Peyer's patch (tissue), 4 donors: Measurements from ENCODE around the gene CDH23.

Experiments used
- CTCF ChIP-seq, 6 experiments: fragments of 450-650 bp in 4 of 6; fragments of 200-600 bp in 2 of 6; sonication (generic) in 1 of 6; IDR thresholded peaks; one replicate each; pipeline ENCODE4 v1.5.1; 2017 to 2019; ENCODE audit warnings: antibody characterized with exemption in 6 of 6, mild to moderate bottlenecking in 3 of 6, moderate library complexity in 1 of 6
- POLR2A ChIP-seq, 2 donors: fragments of 450-650 bp; IDR thresholded peaks; one replicate each; pipeline ENCODE4 v1.5.1; 2017; ENCODE audit warnings: antibody characterized with exemption in 2 of 2, mild to moderate bottlenecking in 2 of 2, moderate library complexity in 2 of 2

DNA sequence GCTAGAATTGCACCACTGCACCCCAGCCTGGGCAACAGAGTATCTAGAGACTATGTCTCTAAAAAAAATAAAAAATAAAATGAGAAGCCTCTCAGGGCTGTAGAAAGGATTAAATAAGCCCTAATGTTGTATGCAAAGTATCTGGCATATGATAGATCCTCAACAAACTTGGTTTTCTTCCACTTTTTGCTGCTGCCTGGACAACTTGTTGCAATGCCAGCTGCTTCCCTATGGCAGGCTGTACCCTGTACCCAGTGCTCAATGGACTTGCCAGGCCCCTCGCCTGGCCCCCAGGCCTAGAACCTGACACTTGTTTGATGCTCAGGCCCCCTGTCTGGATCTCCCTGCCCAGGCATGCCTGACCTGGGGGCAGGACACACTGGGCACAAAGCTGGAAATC lies 28.5 kb upstream of the CDH23 start:
- no peak for TF ChIP-seq POLR2A (IDR thresholded peaks at IDR 0.05)
- TF ChIP-seq CTCF (IDR thresholded peaks at IDR 0.05): no peak
